ENCODE results near the gene ITGA5.
A peak's percentile ranks its signal among the peaks of the same experiment; 100 is the strongest.

Gene ITGA5

DNA sequence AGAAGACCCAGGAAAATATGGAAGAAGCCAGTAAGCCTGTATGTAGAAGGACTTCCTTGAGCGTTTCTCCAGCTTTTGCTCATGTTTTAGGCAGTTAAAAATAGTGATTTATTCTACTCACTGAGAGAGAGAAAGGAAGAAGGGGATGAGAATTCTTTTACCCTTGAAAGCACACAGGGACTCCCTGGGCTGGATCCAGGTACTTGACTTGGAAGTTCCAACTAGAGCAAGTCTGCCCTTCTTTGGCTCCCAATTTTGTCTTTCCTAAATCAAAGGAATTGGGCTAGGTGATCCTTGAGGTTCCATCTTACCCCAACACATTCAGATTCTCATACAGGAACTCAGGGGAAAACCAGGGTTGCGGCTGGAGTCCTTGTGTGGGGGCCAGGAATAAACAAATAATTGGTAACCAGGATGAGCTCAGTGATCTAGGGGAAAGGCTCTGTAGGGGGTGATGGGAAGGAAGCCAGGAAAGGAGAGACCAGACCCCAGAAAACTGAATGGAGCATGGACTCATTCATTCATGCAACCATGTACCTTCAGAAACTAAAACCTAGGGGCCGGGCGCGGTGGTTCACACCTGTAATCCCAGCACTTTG, 11.5 kb upstream of the ITGA5 start:
- no peak for DNase-seq (ENCODE audit: low read depth)

DNA sequence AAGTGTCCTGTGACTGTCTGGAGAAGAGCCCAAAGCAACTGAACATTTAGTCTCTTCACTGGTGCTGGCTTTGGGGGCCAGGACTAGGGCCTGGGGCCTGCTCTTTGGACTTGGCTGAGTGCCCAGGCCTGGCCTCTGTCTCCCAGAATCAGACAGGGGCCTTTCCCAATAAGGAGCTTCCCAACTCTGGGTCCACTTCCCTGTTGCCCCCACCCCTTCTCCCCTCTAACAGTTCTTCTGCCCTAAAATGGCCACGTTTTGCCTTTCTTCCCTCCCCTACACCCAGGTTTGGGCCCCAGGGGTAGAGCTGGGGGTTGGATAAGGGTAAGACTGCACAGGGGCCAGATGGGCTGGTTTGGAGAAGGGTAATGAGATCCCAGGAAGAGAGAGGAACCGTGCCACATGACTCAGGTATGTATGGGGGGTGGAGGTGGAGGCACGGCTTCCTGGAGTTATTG, 10.0 kb upstream of the ITGA5 start:
- no peak for DNase-seq (ENCODE audit: low read depth)

GRCh38 chr12:54428050-54429013, 9.3 kb upstream of the ITGA5 start:
- DNase-seq (ENCODE audit: low read depth) = no peak

GRCh38 chr12:54427106-54427505, 8.0 kb upstream of the ITGA5 start:
- no peak for DNase-seq (ENCODE audit: low read depth)

DNA sequence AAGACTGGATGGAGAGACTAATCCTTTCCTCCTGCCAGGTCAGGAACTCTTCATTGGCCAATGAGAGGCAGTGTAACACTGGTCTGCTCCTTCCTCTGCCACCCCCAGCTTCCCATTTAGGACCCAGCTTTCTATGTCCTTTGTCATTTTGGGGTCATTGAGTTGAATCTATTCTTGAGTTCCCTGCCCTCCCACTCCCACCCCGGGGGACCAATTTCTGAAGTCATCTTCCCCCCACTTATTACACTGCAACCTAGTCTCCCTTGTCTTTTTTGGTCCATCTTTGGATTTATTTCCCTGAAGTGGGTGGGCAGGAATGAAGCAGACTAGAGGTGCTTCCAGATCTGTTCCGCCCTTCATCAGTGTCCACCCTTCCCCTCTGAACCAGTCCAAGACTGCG, 7.6 kb upstream of the ITGA5 start:
- no peak for DNase-seq (ENCODE audit: low read depth)

- no peak for DNase-seq (ENCODE audit: low read depth)
These were observed 6.6 kb upstream of the ITGA5 start for GRCh38 chr12:54425702-54426101.

- DNase-seq (ENCODE audit: low read depth) = no peak
These were observed 5.2 kb upstream of the ITGA5 start for GRCh38 chr12:54424224-54424623.

GRCh38 chr12:54423816-54424150, 4.7 kb upstream of the ITGA5 start:
- DNase-seq (ENCODE audit: low read depth) = no peak

- no peak for DNase-seq (ENCODE audit: low read depth)
These were observed 2.8 kb upstream of the ITGA5 start for GRCh38 chr12:54421879-54422250.

GRCh38 chr12:54421175-54421878, 2.3 kb upstream of the ITGA5 start:
- DNase-seq (ENCODE audit: low read depth) = no peak

DNA sequence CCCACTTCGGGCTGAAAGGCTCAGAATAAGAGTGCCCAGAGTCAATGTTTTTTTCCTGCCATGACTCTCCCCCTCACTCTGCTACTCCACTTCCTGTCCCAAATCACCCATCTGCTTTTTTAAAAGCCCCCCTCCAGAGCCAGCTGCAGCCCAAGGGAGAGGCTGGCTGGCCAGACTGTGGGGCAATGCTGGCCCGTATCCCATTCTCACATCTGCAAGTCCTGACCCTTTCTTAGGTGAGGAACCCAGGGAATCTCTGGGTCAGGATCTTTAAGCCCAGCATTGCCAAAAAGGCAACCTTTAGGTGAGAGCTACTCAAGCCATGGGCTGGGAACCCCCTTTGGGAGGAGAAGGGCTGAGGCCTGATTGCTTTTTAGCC, 1.7 kb upstream of the ITGA5 start:
- DNase-seq (ENCODE audit: low read depth) = no peak

- no peak for DNase-seq (ENCODE audit: low read depth)
These were observed 502 bp downstream of the ITGA5 start for GRCh38 chr12:54418441-54419087.

- DNase-seq (ENCODE audit: low read depth) = no peak
These were observed 1.2 kb downstream of the ITGA5 start for GRCh38 chr12:54417712-54418440.

- no peak for DNase-seq (ENCODE audit: low read depth)
These were observed 2.1 kb downstream of the ITGA5 start for GRCh38 chr12:54416687-54417603.

- DNase-seq (ENCODE audit: low read depth) = no peak
These were observed 3.7 kb downstream of the ITGA5 start for GRCh38 chr12:54415221-54415929.

DNA sequence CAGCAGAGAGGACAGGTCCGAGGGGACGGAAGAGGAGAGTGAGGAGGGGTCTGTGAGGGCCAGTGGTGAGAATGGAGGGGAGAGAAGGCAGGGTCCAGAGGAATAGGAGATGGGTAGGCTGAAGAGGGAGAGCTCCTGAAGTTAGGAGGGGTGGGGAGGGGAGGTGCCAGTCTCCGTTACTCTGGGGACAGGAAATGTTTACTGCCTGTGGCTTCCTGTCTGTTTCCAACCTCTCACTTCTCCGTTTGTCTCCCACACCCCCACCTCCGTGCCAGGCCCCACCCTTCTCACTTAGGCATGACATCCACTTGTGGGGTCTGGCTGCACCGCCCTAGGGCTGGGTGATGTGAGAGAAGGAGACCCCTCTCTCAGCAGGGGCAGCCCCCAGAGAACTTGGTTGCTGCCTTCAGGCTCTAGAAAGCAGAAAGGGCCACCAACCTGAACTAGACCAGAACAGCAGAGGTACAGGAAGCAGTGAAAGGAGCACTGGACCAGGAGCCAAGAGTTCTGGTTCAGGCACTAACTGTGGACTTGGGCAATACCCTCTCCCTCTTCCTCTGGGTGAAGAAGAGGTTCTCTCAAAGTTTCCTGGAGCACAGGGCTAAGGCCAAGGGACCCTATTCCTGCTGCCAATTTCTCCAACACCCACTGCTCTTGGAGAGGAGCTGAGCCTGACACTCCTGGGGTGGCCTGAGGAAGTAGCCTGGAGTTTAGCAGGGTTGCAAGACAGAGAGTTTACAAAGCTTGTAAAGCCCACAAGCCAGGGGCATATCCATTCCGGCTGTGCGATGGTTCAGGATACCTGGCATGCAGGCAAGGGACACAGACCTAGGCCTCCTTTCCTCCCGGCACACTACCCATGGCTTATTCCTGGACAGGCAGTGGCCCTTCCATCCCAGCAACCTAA, 5.5 kb downstream of the ITGA5 start:
- peak; percentile 79 for DNase-seq (ENCODE audit: low read depth)

DNA sequence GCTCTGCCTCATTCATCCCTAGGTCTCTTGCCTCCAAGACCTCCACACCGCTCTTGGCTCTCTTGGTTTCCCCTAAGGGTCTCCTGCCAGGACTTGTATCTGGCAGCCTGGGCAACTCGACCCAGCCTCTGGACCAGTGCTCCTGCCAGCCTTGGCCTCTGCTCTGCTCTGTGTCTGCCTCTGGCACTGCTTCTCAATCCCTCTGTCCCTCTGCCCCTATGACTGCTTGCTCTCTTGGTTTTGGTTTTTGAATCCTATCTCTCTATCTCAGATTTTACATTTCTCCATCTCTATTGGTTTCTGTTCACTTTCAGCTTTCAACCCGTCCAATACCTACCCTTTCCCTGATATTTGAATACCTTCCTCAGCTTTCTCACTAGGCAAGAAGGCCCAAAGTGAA, 6.3 kb downstream of the ITGA5 start:
- DNase-seq (ENCODE audit: low read depth) = no peak

DNA sequence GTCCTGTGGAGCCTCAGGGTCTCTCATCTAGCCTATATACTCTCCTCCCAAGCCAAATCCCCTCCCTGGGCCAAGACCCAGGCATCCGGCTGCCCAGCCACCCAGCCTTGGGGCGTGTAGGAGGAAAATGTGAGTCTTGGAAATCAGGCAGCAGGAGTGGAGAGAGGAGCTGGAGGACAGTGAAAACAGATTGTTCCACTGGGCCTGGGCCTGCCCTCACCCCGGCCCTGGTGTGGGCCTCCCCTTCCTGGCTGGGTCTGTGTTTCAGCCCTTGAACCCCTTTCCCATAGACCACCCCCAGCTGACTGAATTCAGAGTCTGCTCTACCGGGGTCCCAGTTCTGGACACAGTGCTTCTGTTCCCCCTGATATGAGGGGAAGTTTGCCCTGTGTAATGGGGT, 6.7 kb downstream of the ITGA5 start:
- no peak for DNase-seq (ENCODE audit: low read depth)
